Fibroblast of lung (primary cell): ENCODE measurements around the gene LHCGR.

Source experiments
- CTCF ChIP-seq, 2 donors: IDR thresholded peaks in 1 of 2; conservative IDR thresholded peaks in 1 of 2; 1 replicate in 1 of 2; 2 replicates in 1 of 2; pipeline ENCODE4 v1.5.1; 2011 to 2012; ENCODE audit warnings: low read length in 2 of 2, control low read depth in 1 of 2, inconsistent platforms in 1 of 2, low read depth in 1 of 2, mild to moderate bottlenecking in 1 of 2
- EZH2 ChIP-seq: IDR thresholded peaks from 2 replicates; pipeline ENCODE4 v1.5.1; 2012; ENCODE audit warnings: low read length, control low read depth, mild to moderate bottlenecking; ENCODE audit errors: missing control alignments

GRCh38 chr2:48717846-48718245 lies 37.7 kb downstream of the LHCGR start:
- TF ChIP-seq CTCF (conservative IDR thresholded peaks at IDR 0.05 in 1 of 2, IDR thresholded peaks at IDR 0.05 in 1 of 2; ENCODE audit: low read depth in 1 of 2, low read length in 2 of 2) (no peak), EZH2 (no peak)
